T-cell (primary cell): ENCODE measurements around the gene SLC7A10. TPM values are rescaled to one million over a fixed set of nuclear protein-coding genes. Genes with fewer than 3 reads are reported as not detected.
"Not testable (repeated sequence)": the region's sequence is repeated elsewhere in the genome, so short reads cannot be mapped to it uniquely, and the experiment has no call there.

ENCODE experiments used
- ATAC-seq, 4 experiments: fragments of 200-7000 bp in 3 of 4; fragments of 150-1000 bp in 1 of 4; cut with Tn5 transposase; replicated peaks in 1 of 4; 1 replicate in 3 of 4; 2 replicates in 1 of 4; pipeline ENCODE4 v1.10.0; 2021; ENCODE audit warnings: moderate library complexity in 3 of 4, mild to moderate bottlenecking in 2 of 4, moderate number of reproducible peaks in 1 of 4
- CTCF ChIA-PET, 2 donors: fragments of 300-600 bp; sonication (Branson Sonifier 250); formaldehyde crosslinking; loops; one replicate each; lab custom pipeline; 2022; ENCODE audit warnings: antibody characterized with exemption in 2 of 2; lab: Charles Lee
- POLR2A ChIA-PET, 2 donors: fragments of 300-600 bp; sonication (Branson Sonifier 250); formaldehyde crosslinking; loops; one replicate each; lab custom pipeline; 2022; ENCODE audit warnings: antibody characterized with exemption in 2 of 2; lab: Charles Lee
- DNase-seq, 35 experiments: peaks; one replicate each; pipeline versions ENCODE4 v3.0.0 to v3.0.0-alpha.2; 2013 to 2023
- H3K27ac ChIP-seq: one replicate; pipeline ENCODE4 v1.5.1; 2013; ENCODE audit warnings: low read length
- H3K27me3 ChIP-seq, 2 experiments: replicated peaks in 1 of 2; 1 replicate in 1 of 2; 2 replicates in 1 of 2; pipeline versions ENCODE4 v1.6.1 to v1.7.0; 2013; ENCODE audit warnings: low read length in 1 of 2, mixed read lengths in 1 of 2; ENCODE audit not compliant: control insufficient read depth in 2 of 2, insufficient read depth in 2 of 2; ENCODE audit errors: extremely low read depth in 1 of 2
- H3K36me3 ChIP-seq, 2 donors: 1 replicate in 1 of 2; 2 replicates in 1 of 2; pipeline versions ENCODE4 v1.6.1 to v1.7.0; 2013; ENCODE audit warnings: low read length in 1 of 2; ENCODE audit not compliant: control insufficient read depth in 2 of 2, insufficient read depth in 1 of 2; ENCODE audit errors: extremely low read depth in 1 of 2
- H3K4me1 ChIP-seq, 2 experiments: 1 replicate in 1 of 2; 2 replicates in 1 of 2; pipeline versions ENCODE4 v1.6.1 to v1.7.0; 2013; ENCODE audit warnings: low read length in 2 of 2, mixed read lengths in 1 of 2; ENCODE audit not compliant: insufficient read depth in 2 of 2, control insufficient read depth in 1 of 2; ENCODE audit errors: extremely low read depth in 1 of 2
- H3K4me3 ChIP-seq, 2 donors: 1 replicate in 1 of 2; 2 replicates in 1 of 2; pipeline versions ENCODE4 v1.5.1 to v1.7.0; 2013; ENCODE audit warnings: mild to moderate bottlenecking in 2 of 2, low read length in 1 of 2, moderate library complexity in 1 of 2; ENCODE audit not compliant: control insufficient read depth in 1 of 2; ENCODE audit errors: extremely low read depth in 1 of 2
- H3K9me3 ChIP-seq: 2 replicates; pipeline ENCODE4 v1.7.0; 2013
- H3K27ac Mint-ChIP-seq, 2 donors: one replicate each; pipeline ENCODE4 v1.8.0; 2020 to 2021; ENCODE audit warnings: mild to moderate bottlenecking in 2 of 2, mixed read lengths in 2 of 2
- H3K27me3 Mint-ChIP-seq, 2 donors: one replicate each; pipeline ENCODE4 v1.8.0; 2021 to 2022; ENCODE audit warnings: mixed read lengths in 2 of 2
- H3K36me3 Mint-ChIP-seq: one replicate; pipeline ENCODE4 v1.8.0; 2021; ENCODE audit warnings: mixed read lengths
- H3K4me1 Mint-ChIP-seq, 3 donors: one replicate each; pipeline ENCODE4 v1.8.0; 2020 to 2022; ENCODE audit warnings: mixed read lengths in 3 of 3, mild to moderate bottlenecking in 1 of 3
- H3K4me3 Mint-ChIP-seq, 3 donors: one replicate each; pipeline ENCODE4 v1.8.0; 2020 to 2022; ENCODE audit warnings: mild to moderate bottlenecking in 3 of 3, mixed read lengths in 3 of 3, moderate library complexity in 3 of 3
- H3K9me3 Mint-ChIP-seq, 3 donors: one replicate each; pipeline ENCODE4 v1.8.0; 2020 to 2022; ENCODE audit warnings: mixed read lengths in 3 of 3
- WGBS: methylation state at CpG from one replicate; pipeline ENCODE4 v1.1.5; 2013; ENCODE audit warnings: missing lambda C conversion rate; ENCODE audit not compliant: insufficient coverage; 5-methylcytosine and 5-hydroxymethylcytosine counted together
- total RNA-seq, 35 experiments: library from RNA in 6 of 35; stranded (reverse) in 6 of 35; fragments of 120-200 nt in 1 of 35; gene quantifications; one replicate each; pipeline versions ENCODE4 v1.2.1 to v1.2.4 and lab custom pipeline; 2013 to 2026

The SLC7A10 gene
- total RNA-seq, 5 donors from 2014 or later (not counting 1 experiment from before 2014, with no cell fraction given): not detected

DNA sequence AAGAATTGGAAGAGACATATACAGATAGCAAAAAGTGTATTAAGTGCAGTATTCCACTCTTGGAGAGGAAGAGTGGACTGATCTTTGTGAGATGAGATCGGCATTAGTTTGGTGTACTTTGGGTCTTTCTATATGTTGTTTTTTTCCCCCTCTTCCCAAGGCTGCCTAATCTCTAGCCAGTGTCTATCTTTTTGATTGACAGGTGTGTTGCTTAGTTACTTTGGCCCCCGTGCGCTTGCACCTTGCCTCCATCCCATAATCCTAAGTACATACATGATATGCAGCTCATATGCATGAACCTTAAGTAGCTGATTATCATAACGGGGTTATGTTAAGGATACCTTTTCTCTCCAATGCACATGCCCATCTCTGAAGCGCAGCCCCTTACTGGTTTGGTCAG lies 4.3 kb upstream of the SLC7A10 start:
- Mint-ChIP-seq H3K27me3 (peaks cover 44% of the 10 kb centered on the region in 2 donors), H3K36me3 (peaks cover 12% of the 10 kb centered on the region), H3K27ac (no peak overlapping the region), H3K4me3 (no peak overlapping the region), H3K4me1 (peaks cover 10 to 13% (median 10%) of the 10 kb centered on the region in 3 donors), H3K9me3 (peaks cover 13 to 14% (median 14%) of the 10 kb centered on the region in 3 donors)
- no peaks in the 10 kb centered on the region for H3K9me3 ChIP-seq
- peaks cover 0 to 19% of the 10 kb centered on the region in 2 experiments for H3K4me1 ChIP-seq
- POLR2A ChIA-PET: no interaction called here
- CTCF ChIA-PET: interaction anchor here in 1 of 2 donors (0.7 kb wide), 1 partner anchor 135 kb away, joined by 9 read pairs; no protein-coding TSS in a partner anchor
- 100% methylated on average over 2 of the region's 5 CpGs for WGBS
- H3K27me3 ChIP-seq: peaks cover 8 to 56% of the 10 kb centered on the region in 2 experiments
- DNase-seq (no peak), ATAC-seq (no peak)
- no peaks in the 10 kb centered on the region for H3K36me3 ChIP-seq
- H3K4me3 ChIP-seq: no peak overlapping the region
- no peak overlapping the region for H3K27ac ChIP-seq

DNA sequence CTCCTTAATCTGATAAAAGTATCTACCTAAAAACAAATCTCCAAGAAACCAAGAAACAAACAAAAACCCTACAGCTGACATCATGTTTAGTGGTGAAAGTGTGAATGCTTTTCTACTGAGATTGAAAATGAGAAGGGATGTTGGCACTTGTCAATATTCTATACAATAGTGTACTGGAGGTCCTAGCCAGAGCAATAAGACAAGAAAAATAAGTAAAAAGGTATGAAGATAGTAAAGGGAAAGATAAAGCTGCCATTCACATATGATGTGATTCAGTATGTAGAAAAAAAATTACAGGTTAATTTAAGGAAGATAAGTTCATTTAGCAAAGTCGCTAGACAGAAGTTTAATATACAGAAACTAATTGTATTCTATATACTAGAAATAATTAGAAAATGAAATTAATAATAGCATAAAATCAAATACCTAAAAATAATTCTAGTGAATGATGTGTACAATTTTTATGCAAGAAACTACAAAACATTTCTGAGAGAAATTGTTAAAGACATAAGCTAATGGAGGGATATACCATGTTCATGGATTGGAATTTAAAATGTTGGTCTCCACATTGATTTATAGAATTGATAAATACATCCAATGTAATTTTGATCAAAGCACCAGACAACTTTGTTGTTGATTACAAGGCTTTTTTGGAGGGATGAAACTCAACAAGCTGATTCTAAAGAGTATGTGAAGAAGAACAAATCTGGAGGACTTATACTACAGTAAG lies 2.4 kb upstream of the SLC7A10 start:
- Histone ChIP-seq H3K27ac (no peak overlapping the region), H3K36me3 (no peaks in the 10 kb centered on the region), H3K4me3 (no peak overlapping the region), H3K4me1 (peaks cover 0 to 20% of the 10 kb centered on the region in 2 experiments), H3K27me3 (peaks cover 9 to 61% of the 10 kb centered on the region in 2 experiments), H3K9me3 (no peaks in the 10 kb centered on the region)
- Mint-ChIP-seq H3K36me3 (peaks cover 12% of the 10 kb centered on the region), H3K4me1 (peaks cover 10 to 14% (median 11%) of the 10 kb centered on the region in 3 donors), H3K27ac (no peak overlapping the region), H3K4me3 (peak overlapping the region in 1 of 3 donors; percentile 79), H3K27me3 (peaks cover 48 to 61% of the 10 kb centered on the region in 2 donors), H3K9me3 (peaks cover 13 to 14% (median 14%) of the 10 kb centered on the region in 3 donors)
- DNase-seq: no peak
- no peak for ATAC-seq
- WGBS: no CpG with 5 or more reads among the region's 1 CpG
- ChIA-PET CTCF (no interaction called here), POLR2A (no interaction called here)

DNA sequence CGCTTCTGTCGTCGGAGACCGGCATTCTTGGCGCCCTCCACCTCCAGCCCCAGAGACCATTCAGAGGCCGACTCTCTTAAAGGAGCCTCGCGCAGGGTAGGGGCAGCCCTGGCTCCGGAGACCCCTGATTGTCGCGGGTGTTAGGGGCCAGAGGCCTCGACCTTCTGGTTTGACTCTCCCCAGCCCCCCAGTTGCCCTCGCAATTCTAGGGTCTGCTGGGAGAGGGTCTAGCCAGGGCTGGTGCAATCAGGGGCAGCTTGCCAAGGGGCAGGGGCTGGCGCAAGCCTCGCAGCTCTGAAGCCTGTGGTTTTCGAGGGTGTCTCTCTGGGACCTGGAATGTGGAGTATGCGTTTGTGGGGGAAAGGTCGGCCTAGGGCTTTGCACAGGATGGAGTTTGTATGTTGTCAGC lies 1.6 kb upstream of the SLC7A10 start:
- DNase-seq (no peak), ATAC-seq (no peak)
- peaks cover 0 to 20% of the 10 kb centered on the region in 2 experiments for H3K4me1 ChIP-seq
- 43% methylated on average over 16 of the region's 18 CpGs for WGBS
- peaks cover 9 to 62% of the 10 kb centered on the region in 2 experiments for H3K27me3 ChIP-seq
- ChIA-PET CTCF (no interaction called here), POLR2A (no interaction called here)
- Mint-ChIP-seq H3K9me3 (peaks cover 13 to 14% (median 14%) of the 10 kb centered on the region in 3 donors), H3K27ac (no peak overlapping the region), H3K4me3 (peak overlapping the region; percentile 50 to 79 (median 59)), H3K27me3 (peaks cover 53 to 68% of the 10 kb centered on the region in 2 donors), H3K4me1 (peaks cover 10 to 14% (median 11%) of the 10 kb centered on the region in 3 donors), H3K36me3 (peaks cover 12% of the 10 kb centered on the region)
- no peaks in the 10 kb centered on the region for H3K9me3 ChIP-seq
- no peaks in the 10 kb centered on the region for H3K36me3 ChIP-seq
- H3K4me3 ChIP-seq: peak overlapping the region in 1 of 2 donors; percentile 35
- H3K27ac ChIP-seq: no peak overlapping the region

DNA sequence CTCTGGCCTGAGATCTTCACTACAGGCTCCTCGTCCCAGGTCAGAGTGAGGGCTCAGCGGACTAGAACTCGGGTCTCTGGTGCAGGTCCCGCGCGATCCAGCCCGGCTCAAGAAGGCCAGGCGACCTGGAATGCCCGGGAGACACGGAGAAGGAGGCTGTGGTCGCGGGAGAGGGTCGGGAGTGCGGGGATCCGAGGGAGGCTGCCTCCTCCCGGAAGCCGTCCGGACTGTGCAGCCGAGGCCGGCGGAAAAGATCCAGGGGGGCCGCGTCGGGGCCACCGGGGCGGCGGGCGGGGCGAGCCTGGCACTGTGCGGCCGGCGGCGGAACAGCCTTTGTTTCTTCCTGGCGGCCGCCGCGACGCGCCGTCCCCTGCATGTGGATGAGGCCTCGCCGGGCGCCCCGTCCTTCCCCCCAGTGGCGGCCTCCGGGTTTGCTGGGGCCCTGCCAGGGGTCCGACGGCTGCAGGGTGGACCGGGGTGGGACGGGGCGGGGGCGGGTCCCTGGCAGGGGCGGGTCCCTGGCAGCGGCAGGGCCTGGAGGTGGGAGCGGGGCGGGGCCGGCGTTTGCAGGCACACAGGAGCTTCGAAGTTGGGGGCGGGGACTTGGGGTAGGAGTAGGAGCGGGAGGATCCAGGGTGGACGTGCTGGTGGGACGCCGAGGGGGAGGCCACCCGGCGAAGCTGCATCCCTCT lies 1.0 kb upstream of the SLC7A10 start:
- Histone ChIP-seq H3K27ac (no peak overlapping the region), H3K9me3 (no peaks in the 10 kb centered on the region), H3K4me3 (peak overlapping the region in 1 of 2 donors; percentile 44), H3K4me1 (peaks cover 0 to 20% of the 10 kb centered on the region in 2 experiments), H3K27me3 (peaks cover 9 to 64% of the 10 kb centered on the region in 2 experiments), H3K36me3 (no peaks in the 10 kb centered on the region)
- DNase-seq (no peak), ATAC-seq (peak; percentile 38 to 62 (median 54))
- 4% methylated on average over 47 of the region's 66 CpGs for WGBS
- peaks cover 53 to 70% of the 10 kb centered on the region in 2 donors for H3K27me3 Mint-ChIP-seq
- H3K36me3 Mint-ChIP-seq: peaks cover 12% of the 10 kb centered on the region
- peak overlapping the region; percentile 59 to 79 (median 65) for H3K4me3 Mint-ChIP-seq
- H3K27ac Mint-ChIP-seq: no peak overlapping the region
- ChIA-PET POLR2A (no interaction called here), CTCF (no interaction called here)
- H3K4me1 Mint-ChIP-seq: peaks cover 10 to 14% (median 11%) of the 10 kb centered on the region in 3 donors
- peaks cover 13 to 14% (median 14%) of the 10 kb centered on the region in 3 donors for H3K9me3 Mint-ChIP-seq

DNA sequence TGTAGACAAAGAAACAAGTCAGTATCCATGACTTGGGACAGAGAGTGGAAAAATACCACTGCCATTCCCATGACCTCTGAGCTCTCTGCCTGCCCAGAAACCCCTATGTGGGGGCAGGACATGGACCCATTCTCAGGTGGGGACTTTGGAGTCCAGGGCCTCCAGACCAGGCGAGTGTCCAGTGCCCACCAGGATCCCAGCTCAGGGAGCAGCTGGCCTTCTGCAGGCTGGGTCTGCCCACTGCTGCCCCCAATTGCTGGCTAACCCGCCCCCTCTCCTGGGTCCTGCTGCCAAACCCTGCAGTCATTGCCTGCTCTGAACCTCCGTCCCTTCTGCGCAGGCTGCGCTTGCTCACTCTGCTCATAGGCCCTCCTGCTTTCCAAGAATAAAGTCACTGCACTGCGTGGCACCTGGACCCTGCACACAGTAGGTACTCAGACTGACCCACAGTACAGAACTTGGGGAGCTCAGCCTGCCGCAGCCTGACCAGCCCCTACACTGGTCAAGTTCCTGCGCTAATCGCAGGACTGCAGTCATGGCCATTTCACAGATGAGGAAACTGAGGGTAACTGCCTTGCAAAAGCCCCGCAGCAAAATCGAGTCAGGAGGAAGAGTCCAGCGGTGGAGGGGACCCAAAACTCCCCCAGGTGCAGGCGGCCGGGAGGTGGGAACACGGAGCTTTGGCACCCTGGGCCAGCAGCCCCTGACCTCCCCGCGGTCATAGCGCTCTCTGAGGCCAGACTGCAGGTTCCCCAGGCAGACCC lies 774 bp downstream of the SLC7A10 start:
- peaks cover 9 to 77% of the 10 kb centered on the region in 2 experiments for H3K27me3 ChIP-seq
- ChIA-PET POLR2A (no interaction called here), CTCF (interaction anchor here in 1 of 2 donors (0.7 to 1.7 kb wide), 2 partner anchors 11 to 133 kb away, joined by 3 to 8 read pairs; no protein-coding TSS in a partner anchor)
- Mint-ChIP-seq H3K36me3 (peaks cover 12% of the 10 kb centered on the region), H3K9me3 (peaks cover 13 to 14% (median 14%) of the 10 kb centered on the region in 3 donors), H3K27me3 (peaks cover 54 to 71% of the 10 kb centered on the region in 2 donors), H3K4me3 (peak overlapping the region; percentile 39 to 41 (median 39)), H3K4me1 (peaks cover 10 to 14% (median 11%) of the 10 kb centered on the region in 3 donors), H3K27ac (no peak overlapping the region)
- H3K9me3 ChIP-seq: no peaks in the 10 kb centered on the region
- no peak overlapping the region for H3K4me3 ChIP-seq
- no peak for DNase-seq
- H3K27ac ChIP-seq: no peak overlapping the region
- H3K36me3 ChIP-seq: no peaks in the 10 kb centered on the region
- 70% methylated on average over 18 of the region's 18 CpGs for WGBS
- peaks cover 0 to 20% of the 10 kb centered on the region in 2 experiments for H3K4me1 ChIP-seq
- ATAC-seq: no peak

DNA sequence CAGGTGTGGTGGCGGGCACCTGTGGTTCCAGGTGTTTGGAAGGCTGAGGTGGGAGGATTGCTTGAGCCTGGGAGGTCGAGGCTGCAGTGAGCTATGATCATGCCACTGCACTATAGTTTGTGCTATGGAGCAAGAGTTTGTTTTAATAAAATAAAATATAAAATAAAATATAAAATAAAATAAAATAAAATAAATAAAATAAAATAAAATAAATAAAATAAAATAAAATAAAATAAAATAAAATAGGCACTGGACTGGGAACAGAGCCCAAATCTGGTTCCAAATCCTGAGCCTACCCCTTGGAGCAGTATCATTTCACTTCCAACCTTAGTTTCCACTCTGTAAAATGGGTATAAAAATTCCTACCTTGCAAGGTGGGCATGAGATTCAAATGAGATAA lies 3.4 kb downstream of the SLC7A10 start:
- CTCF ChIA-PET, DNase-seq, H3K4me3 ChIP-seq, ATAC-seq, H3K9me3 ChIP-seq, H3K4me3 Mint-ChIP-seq, H3K27ac ChIP-seq, H3K27ac Mint-ChIP-seq, H3K36me3 ChIP-seq, H3K36me3 Mint-ChIP-seq, POLR2A ChIA-PET, H3K9me3 Mint-ChIP-seq: not testable (repeated sequence)
- Mint-ChIP-seq H3K27me3 (peaks cover 33 to 55% of the 10 kb centered on the region in 2 donors), H3K4me1 (peaks cover 10 to 12% (median 11%) of the 10 kb centered on the region in 3 donors)
- Histone ChIP-seq H3K4me1 (peaks cover 0 to 19% of the 10 kb centered on the region in 2 experiments), H3K27me3 (peaks cover 5 to 73% of the 10 kb centered on the region in 2 experiments)
- WGBS: no CpG with 5 or more reads among the region's 2 CpGs
